GM21737 (cell line): ENCODE measurements around the gene ACSL5.
A peak's percentile ranks its signal among the peaks of the same experiment; 100 is the strongest.
"Not testable (repeated sequence)": the region's sequence is repeated elsewhere in the genome, so short reads cannot be mapped to it uniquely, and the experiment has no call there.

Experiments used
- ATAC-seq: cut with Tn5 transposase; IDR thresholded peaks from one replicate; pipeline ENCODE4 v1.9.1; 2021; ENCODE audit warnings: mild to moderate bottlenecking, moderate library complexity; ENCODE audit not compliant: unreplicated experiment

Gene ACSL5

GRCh38 chr10:112406806-112407205, 32.9 kb downstream of the ACSL5 start:
- ATAC-seq: not testable (repeated sequence)

- ATAC-seq: no peak
Observed at GRCh38 chr10:112407696-112408095, 33.8 kb downstream of the ACSL5 start.

- no peak for ATAC-seq
Observed at GRCh38 chr10:112409299-112409698, 35.4 kb downstream of the ACSL5 start.

- no peak for ATAC-seq
Observed at GRCh38 chr10:112409755-112410154, 35.8 kb downstream of the ACSL5 start.

GRCh38 chr10:112412696-112413095, 38.8 kb downstream of the ACSL5 start:
- ATAC-seq: no peak

- no peak for ATAC-seq
Observed at GRCh38 chr10:112421731-112422130, 47.8 kb downstream of the ACSL5 start.

- no peak for ATAC-seq
Observed at GRCh38 chr10:112424651-112425050, 50.7 kb downstream of the ACSL5 start.

- ATAC-seq: no peak
Observed at GRCh38 chr10:112426111-112426510, 52.2 kb downstream of the ACSL5 start.

GRCh38 chr10:112429147-112429546, 55.2 kb downstream of the ACSL5 start:
- ATAC-seq: no peak

GRCh38 chr10:112429654-112430230, 55.8 kb downstream of the ACSL5 start:
- no peak for ATAC-seq

- no peak for ATAC-seq
Observed at GRCh38 chr10:112433136-112433535, 59.2 kb downstream of the ACSL5 start.

- no peak for ATAC-seq
Observed at GRCh38 chr10:112434988-112435619, 61.2 kb downstream of the ACSL5 start.

- ATAC-seq: no peak
Observed at GRCh38 chr10:112438356-112438755, 64.4 kb downstream of the ACSL5 start.

- ATAC-seq: no peak
Observed at GRCh38 chr10:112441520-112441919, 67.6 kb downstream of the ACSL5 start.

GRCh38 chr10:112442063-112442462, 68.1 kb downstream of the ACSL5 start:
- no peak for ATAC-seq

- ATAC-seq: no peak
Observed at GRCh38 chr10:112446055-112446854, 72.3 kb downstream of the ACSL5 start.

- ATAC-seq: peak; percentile 90
Observed at GRCh38 chr10:112446855-112447619, 73.1 kb downstream of the ACSL5 start, which contains the start of the genes VTI1A and ZDHHC6. Gene VTI1A (plus strand): TSS chr10:112447215. CDS start chr10:112447374, 159 bp downstream. Gene ZDHHC6 (minus strand): TSS chr10:112446914. CDS start chr10:112445436, 1,478 bp downstream.

GRCh38 chr10:112447620-112447928, 73.7 kb downstream of the ACSL5 start:
- no peak for ATAC-seq

GRCh38 chr10:112448888-112449287, 75.0 kb downstream of the ACSL5 start:
- ATAC-seq: no peak

- ATAC-seq: no peak
Observed at GRCh38 chr10:112454910-112455779, 81.2 kb downstream of the ACSL5 start.
